GM12878 (cell line): ENCODE measurements around the gene LMAN2. TPM values are rescaled to one million over a fixed set of nuclear protein-coding genes. Genes with fewer than 3 reads are reported as not detected.

Source experiments
- BMI1 ChIP-seq: fragments of 450-650 bp; IDR thresholded peaks from 2 replicates; pipeline ENCODE4 v1.6.1; 2016; ENCODE audit warnings: mild to moderate bottlenecking, moderate library complexity, borderline replicate concordance
- EED ChIP-seq: sonication (generic); IDR thresholded peaks from 2 replicates; pipeline ENCODE4 v1.6.1; 2016; ENCODE audit warnings: antibody characterized with exemption, low read depth
- EGR1 ChIP-seq, 2 experiments: IDR thresholded peaks; 1 replicate in 1 of 2; 2 replicates in 1 of 2; pipeline ENCODE4 v1.6.1; 2011 to 2012; ENCODE audit warnings: low read depth in 2 of 2, low read length in 2 of 2, borderline replicate concordance in 1 of 2, mild to moderate bottlenecking in 1 of 2, moderate library complexity in 1 of 2
- EP300 ChIP-seq, 2 experiments: fragments of 150-350 bp in 1 of 2; IDR thresholded peaks; 2 replicates each; pipeline ENCODE4 v1.6.1; 2011 to 2012; ENCODE audit warnings: low read depth in 2 of 2, low read length in 2 of 2, borderline replicate concordance in 1 of 2, improper control_type of control experiment in 1 of 2, inconsistent platforms in 1 of 2; ENCODE audit not compliant: control insufficient read depth in 1 of 2
- KAT2A ChIP-seq: conservative IDR thresholded peaks from 2 replicates; pipeline ENCODE4 v1.6.1; 2011; ENCODE audit warnings: low read depth, low read length; ENCODE audit not compliant: control insufficient read depth
- MEF2B ChIP-seq: fragments of 450-650 bp; IDR thresholded peaks from 2 replicates; pipeline ENCODE4 v1.6.1; 2018; ENCODE audit warnings: mild to moderate bottlenecking, moderate library complexity; ENCODE audit not compliant: partially characterized antibody, poor library complexity, severe bottlenecking
- NR2C1 ChIP-seq: fragments of 450-650 bp; IDR thresholded peaks from 2 replicates; pipeline ENCODE4 v1.6.1; 2017; ENCODE audit warnings: antibody characterized with exemption, mild to moderate bottlenecking, moderate library complexity
- POLR2AphosphoS5 ChIP-seq: IDR thresholded peaks from 2 replicates; pipeline ENCODE4 v1.6.1; 2011; ENCODE audit warnings: mild to moderate bottlenecking, low read length, inconsistent platforms
- SUPT20H ChIP-seq: IDR thresholded peaks from 2 replicates; pipeline ENCODE4 v1.6.1; 2011; ENCODE audit warnings: low read depth, mild to moderate bottlenecking, low read length, moderate library complexity, borderline replicate concordance; ENCODE audit not compliant: control insufficient read depth
- TCF3 ChIP-seq: IDR thresholded peaks from 2 replicates; pipeline ENCODE4 v1.6.1; 2012; ENCODE audit warnings: low read depth, mild to moderate bottlenecking, low read length, borderline replicate concordance; ENCODE audit not compliant: insufficient read depth
- ZBED1 ChIP-seq: IDR thresholded peaks from 2 replicates; pipeline ENCODE4 v1.6.1; 2016; ENCODE audit warnings: borderline replicate concordance
- ZNF24 ChIP-seq: fragments of 450-650 bp; IDR thresholded peaks from 2 replicates; pipeline ENCODE4 v1.6.1; 2017; ENCODE audit warnings: antibody characterized with exemption, mild to moderate bottlenecking
- ZNF274 ChIP-seq: IDR thresholded peaks from one replicate; pipeline ENCODE4 v1.8.0; 2011; ENCODE audit not compliant: insufficient read length, insufficient read depth
- polyA plus RNA-seq, 11 experiments: library from polyadenylated mRNA; depleted of rRNA in 4 of 11; unstranded in 6 of 11; stranded (reverse) in 5 of 11; fragments of >200 nt; fragmentation: Nextera tagmentation in 4 of 11; fragmentation: Illumina TruSeq in 1 of 11; extraction: Ambion mirVana in 4 of 11; extraction: Trizol in 1 of 11; gene quantifications; 1 replicate in 1 of 11; 2 replicates in 10 of 11; pipeline versions ENCODE4 v1.2.1 to v1.2.3, GENCODE V29; 2011 to 2016; ENCODE audit warnings: inconsistent platforms in 2 of 11, missing spikeins in 2 of 11, low read depth in 1 of 11
- total RNA-seq, 4 experiments: library from RNA; depleted of rRNA in 3 of 4; stranded (reverse); fragments of >200 nt in 3 of 4; fragmentation: Illumina TruSeq in 1 of 4; extraction: Trizol in 1 of 4; gene quantifications; 2 replicates each; pipeline versions ENCODE4 v1.2.1 to v1.2.3, GENCODE V29; 2013 to 2021
- TF ChIP-seq, protein P1 (sequence below): IDR thresholded peaks from 2 replicates; pipeline ENCODE4 v1.6.1; 2012; ENCODE audit warnings: low read depth, low read length, improper control_type of control experiment
- TF ChIP-seq, protein P2 (sequence below): fragments of 450-650 bp; IDR thresholded peaks from 2 replicates; pipeline ENCODE4 v1.6.1; 2016; ENCODE audit warnings: mild to moderate bottlenecking, moderate library complexity, borderline replicate concordance
- TF ChIP-seq, protein P3 (sequence below): fragments of 450-650 bp; IDR thresholded peaks from 2 replicates; pipeline ENCODE4 v1.6.1; 2018; ENCODE audit warnings: mild to moderate bottlenecking, low read depth, moderate library complexity; ENCODE audit not compliant: partially characterized antibody

Gene LMAN2
- total and polyA plus RNA-seq, 10 of the 15 experiments (the other 5 are each of a cell fraction or from before 2014, with no cell fraction given), result 2.4 to 264 (median 147) TPM

DNA sequence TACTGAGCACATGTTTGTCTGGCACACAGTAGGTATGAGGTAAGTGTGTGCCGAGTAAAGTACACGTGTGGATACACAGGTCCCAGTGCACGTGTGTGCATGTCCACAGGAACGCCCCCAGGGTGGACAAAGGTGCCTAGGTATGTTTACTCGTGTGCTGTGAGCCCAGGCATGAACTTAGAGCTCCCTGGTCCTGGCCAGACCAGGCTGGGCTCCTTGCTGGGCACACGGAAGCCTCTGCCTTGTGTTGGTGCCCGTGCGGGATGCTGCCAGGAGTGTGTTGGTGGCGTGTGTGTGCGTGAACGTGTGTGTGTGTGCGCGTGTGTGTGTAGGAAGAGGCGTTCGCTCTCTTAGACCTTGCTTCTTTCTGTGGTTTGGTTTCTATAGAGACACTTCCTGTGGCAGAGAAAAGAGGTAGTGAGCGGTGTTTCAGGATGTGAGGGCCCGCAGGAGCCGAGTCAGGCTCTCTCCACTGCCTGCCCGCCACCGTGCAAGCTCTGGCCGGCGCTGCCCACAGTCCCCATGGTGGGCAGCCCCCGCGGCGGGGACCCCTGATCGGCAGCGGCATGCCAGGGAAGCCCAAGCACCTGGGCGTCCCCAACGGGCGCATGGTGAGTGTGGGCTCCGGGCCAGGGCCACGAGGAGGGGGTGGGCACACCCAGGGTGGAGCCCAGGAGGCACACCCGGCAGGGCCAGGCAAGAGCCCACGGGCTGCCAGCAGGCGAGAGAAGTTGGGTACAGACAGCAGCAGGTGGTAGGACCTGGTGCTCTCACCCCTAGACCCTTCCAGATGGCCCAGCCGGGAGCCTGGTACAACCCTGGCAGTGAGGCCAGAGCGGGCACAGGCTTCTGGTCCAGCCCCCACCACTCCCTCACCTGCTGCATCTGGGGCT, 6.2 kb upstream of the LMAN2 start, which contains the start of gene RGS14 (continued):
- TF ChIP-seq ZNF24 (no peak), BMI1 (peak; percentile 78), EED (peak; percentile 70; the same call in 1 of the 2 replicates), NR2C1 (no peak), ZNF274 (no peak), EP300 (IDR thresholded peaks at IDR 0.05; ENCODE audit: borderline replicate concordance in 1 of 2, control insufficient read depth in 1 of 2, low read depth in 2 of 2, low read length in 2 of 2) (peak; percentile 25 to 55; a peak in 2 of 4 replicates), MEF2B (peak; percentile 36), KAT2A (no peak), EGR1 (IDR thresholded peaks at IDR 0.05; ENCODE audit: borderline replicate concordance in 1 of 2, low read depth in 2 of 2, low read length in 2 of 2) (peak in 1 of 2 experiments; percentile 26; a peak in 1 of 3 replicates), POLR2AphosphoS5 (peak; percentile 52), SUPT20H (no peak), ZBED1 (peak; percentile 64; the same call in 1 of the 2 replicates), TCF3 (no peak)
- TF ChIP-seq, protein P1, sequence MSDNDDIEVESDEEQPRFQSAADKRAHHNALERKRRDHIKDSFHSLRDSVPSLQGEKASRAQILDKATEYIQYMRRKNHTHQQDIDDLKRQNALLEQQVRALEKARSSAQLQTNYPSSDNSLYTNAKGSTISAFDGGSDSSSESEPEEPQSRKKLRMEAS, result no peak; the same call in 1 of the 2 replicates
- TF ChIP-seq, protein P2, sequence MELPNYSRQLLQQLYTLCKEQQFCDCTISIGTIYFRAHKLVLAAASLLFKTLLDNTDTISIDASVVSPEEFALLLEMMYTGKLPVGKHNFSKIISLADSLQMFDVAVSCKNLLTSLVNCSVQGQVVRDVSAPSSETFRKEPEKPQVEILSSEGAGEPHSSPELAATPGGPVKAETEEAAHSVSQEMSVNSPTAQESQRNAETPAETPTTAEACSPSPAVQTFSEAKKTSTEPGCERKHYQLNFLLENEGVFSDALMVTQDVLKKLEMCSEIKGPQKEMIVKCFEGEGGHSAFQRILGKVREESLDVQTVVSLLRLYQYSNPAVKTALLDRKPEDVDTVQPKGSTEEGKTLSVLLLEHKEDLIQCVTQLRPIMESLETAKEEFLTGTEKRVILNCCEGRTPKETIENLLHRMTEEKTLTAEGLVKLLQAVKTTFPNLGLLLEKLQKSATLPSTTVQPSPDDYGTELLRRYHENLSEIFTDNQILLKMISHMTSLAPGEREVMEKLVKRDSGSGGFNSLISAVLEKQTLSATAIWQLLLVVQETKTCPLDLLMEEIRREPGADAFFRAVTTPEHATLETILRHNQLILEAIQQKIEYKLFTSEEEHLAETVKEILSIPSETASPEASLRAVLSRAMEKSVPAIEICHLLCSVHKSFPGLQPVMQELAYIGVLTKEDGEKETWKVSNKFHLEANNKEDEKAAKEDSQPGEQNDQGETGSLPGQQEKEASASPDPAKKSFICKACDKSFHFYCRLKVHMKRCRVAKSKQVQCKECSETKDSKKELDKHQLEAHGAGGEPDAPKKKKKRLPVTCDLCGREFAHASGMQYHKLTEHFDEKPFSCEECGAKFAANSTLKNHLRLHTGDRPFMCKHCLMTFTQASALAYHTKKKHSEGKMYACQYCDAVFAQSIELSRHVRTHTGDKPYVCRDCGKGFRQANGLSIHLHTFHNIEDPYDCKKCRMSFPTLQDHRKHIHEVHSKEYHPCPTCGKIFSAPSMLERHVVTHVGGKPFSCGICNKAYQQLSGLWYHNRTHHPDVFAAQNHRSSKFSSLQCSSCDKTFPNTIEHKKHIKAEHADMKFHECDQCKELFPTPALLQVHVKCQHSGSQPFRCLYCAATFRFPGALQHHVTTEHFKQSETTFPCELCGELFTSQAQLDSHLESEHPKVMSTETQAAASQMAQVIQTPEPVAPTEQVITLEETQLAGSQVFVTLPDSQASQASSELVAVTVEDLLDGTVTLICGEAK, result peak; percentile 75; the same call in 1 of the 2 replicates
- TF ChIP-seq, protein P3, sequence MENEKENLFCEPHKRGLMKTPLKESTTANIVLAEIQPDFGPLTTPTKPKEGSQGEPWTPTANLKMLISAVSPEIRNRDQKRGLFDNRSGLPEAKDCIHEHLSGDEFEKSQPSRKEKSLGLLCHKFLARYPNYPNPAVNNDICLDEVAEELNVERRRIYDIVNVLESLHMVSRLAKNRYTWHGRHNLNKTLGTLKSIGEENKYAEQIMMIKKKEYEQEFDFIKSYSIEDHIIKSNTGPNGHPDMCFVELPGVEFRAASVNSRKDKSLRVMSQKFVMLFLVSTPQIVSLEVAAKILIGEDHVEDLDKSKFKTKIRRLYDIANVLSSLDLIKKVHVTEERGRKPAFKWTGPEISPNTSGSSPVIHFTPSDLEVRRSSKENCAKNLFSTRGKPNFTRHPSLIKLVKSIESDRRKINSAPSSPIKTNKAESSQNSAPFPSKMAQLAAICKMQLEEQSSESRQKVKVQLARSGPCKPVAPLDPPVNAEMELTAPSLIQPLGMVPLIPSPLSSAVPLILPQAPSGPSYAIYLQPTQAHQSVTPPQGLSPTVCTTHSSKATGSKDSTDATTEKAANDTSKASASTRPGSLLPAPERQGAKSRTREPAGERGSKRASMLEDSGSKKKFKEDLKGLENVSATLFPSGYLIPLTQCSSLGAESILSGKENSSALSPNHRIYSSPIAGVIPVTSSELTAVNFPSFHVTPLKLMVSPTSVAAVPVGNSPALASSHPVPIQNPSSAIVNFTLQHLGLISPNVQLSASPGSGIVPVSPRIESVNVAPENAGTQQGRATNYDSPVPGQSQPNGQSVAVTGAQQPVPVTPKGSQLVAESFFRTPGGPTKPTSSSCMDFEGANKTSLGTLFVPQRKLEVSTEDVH, result no peak
